ENCODE results near the gene SUOX.

The SUOX gene

GRCh38 chr12:55996715-55997534 lies at the start of gene SUOX:
Gene SUOX, plus strand, starts transcription at chr12:55997276. Its CDS starts 4,946 bp downstream, at chr12:56002222.
- TF ChIP-seq, protein P1, sequence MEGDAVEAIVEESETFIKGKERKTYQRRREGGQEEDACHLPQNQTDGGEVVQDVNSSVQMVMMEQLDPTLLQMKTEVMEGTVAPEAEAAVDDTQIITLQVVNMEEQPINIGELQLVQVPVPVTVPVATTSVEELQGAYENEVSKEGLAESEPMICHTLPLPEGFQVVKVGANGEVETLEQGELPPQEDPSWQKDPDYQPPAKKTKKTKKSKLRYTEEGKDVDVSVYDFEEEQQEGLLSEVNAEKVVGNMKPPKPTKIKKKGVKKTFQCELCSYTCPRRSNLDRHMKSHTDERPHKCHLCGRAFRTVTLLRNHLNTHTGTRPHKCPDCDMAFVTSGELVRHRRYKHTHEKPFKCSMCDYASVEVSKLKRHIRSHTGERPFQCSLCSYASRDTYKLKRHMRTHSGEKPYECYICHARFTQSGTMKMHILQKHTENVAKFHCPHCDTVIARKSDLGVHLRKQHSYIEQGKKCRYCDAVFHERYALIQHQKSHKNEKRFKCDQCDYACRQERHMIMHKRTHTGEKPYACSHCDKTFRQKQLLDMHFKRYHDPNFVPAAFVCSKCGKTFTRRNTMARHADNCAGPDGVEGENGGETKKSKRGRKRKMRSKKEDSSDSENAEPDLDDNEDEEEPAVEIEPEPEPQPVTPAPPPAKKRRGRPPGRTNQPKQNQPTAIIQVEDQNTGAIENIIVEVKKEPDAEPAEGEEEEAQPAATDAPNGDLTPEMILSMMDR (IDR thresholded peaks at IDR 0.05; ENCODE audit: low read depth, low read length): no peak
- H3K4me3 ChIP-seq (ENCODE audit: low read depth, low read length): peak within 1 kb of the TSS; percentile 89
- in situ Hi-C loops (cut with HindIII; ENCODE audit: low sequenced_read_pairs): no loop called here
- DNase-seq (ENCODE audit: low read depth, low spot score): peak; percentile 98

DNA sequence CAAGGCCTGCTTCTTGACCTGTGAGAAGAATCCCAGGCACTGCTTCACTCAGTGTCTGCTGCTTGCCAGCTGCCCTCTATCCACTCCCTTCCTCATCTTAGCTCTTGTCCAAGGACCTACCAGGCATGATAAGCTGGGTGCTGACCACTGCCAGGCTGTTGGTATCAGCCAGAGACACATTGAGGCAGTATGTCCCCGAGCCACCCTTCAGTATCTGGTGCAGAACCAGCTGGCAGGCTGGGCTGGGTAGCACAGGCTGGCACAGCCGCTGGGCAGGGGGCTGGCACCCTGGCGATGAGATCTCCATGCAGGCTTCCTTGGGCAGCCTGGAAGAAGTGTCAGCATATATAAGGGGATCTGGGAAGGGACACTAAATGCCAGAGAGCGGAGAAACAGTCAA lies 41.7 kb upstream of the SUOX start:
- TF ChIP-seq, protein P1 (IDR thresholded peaks at IDR 0.05; ENCODE audit: low read depth, low read length): no peak
- no peak overlapping the region for H3K4me3 ChIP-seq (ENCODE audit: low read depth, low read length)
- in situ Hi-C loops (cut with HindIII; ENCODE audit: low sequenced_read_pairs): no loop called here
- no peak for DNase-seq (ENCODE audit: low read depth, low spot score)

GRCh38 chr12:55955800-55956508 lies 41.1 kb upstream of the SUOX start:
- TF ChIP-seq, protein P1 (IDR thresholded peaks at IDR 0.05; ENCODE audit: low read depth, low read length): peak; percentile 50
- peak; percentile 46 for DNase-seq (ENCODE audit: low read depth, low spot score)
- in situ Hi-C loops (cut with HindIII; ENCODE audit: low sequenced_read_pairs): no loop called here
- H3K4me3 ChIP-seq (ENCODE audit: low read depth, low read length): no peak overlapping the region

GRCh38 chr12:55957106-55957859 lies 39.8 kb upstream of the SUOX start:
- no peak overlapping the region for H3K4me3 ChIP-seq (ENCODE audit: low read depth, low read length)
- no peak for DNase-seq (ENCODE audit: low read depth, low spot score)
- TF ChIP-seq, protein P1 (IDR thresholded peaks at IDR 0.05; ENCODE audit: low read depth, low read length): no peak
- in situ Hi-C loops (cut with HindIII; ENCODE audit: low sequenced_read_pairs): no loop called here

DNA sequence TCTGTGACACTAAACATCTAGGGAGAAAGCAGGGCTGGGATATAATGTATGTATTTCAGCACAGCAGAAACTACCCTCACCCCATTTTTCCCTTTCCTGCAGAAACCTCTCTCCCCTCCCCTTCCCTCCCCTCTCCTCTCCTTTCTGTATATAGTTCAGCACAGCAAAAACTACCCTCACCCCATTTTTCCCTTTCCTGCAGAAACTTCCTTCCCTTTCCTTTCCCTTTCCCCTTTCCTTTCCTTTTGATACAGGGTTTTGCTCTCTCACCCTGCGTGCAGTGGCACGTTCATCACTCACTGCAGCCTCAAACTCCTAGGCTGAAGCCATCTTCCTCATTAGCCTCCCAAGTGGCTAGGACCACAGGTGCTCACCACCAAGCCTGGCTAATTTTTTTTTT lies 33.3 kb upstream of the SUOX start:
- in situ Hi-C loops (cut with HindIII; ENCODE audit: low sequenced_read_pairs): no loop called here
- H3K4me3 ChIP-seq (ENCODE audit: low read depth, low read length): no peak overlapping the region
- TF ChIP-seq, protein P1 (IDR thresholded peaks at IDR 0.05; ENCODE audit: low read depth, low read length): no peak
- DNase-seq (ENCODE audit: low read depth, low spot score): no peak

GRCh38 chr12:55965240-55965639 lies 31.8 kb upstream of the SUOX start:
- TF ChIP-seq, protein P1 (IDR thresholded peaks at IDR 0.05; ENCODE audit: low read depth, low read length): no peak
- no peak overlapping the region for H3K4me3 ChIP-seq (ENCODE audit: low read depth, low read length)
- no peak for DNase-seq (ENCODE audit: low read depth, low spot score)
- in situ Hi-C loops (cut with HindIII; ENCODE audit: low sequenced_read_pairs): no loop called here
